ENCODE measurements around the gene SYT9.

The SYT9 gene, protein sequence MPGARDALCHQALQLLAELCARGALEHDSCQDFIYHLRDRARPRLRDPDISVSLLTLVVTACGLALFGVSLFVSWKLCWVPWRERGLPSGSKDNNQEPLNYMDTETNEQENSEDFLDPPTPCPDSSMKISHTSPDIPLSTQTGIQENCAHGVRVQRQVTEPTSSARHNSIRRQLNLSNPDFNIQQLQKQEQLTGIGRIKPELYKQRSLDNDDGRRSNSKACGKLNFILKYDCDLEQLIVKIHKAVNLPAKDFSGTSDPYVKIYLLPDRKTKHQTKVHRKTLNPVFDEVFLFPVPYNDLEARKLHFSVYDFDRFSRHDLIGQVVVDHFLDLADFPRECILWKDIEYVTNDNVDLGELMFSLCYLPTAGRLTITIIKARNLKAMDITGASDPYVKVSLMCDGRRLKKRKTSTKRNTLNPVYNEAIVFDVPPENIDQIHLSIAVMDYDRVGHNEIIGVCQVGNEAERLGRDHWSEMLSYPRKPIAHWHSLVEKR

GRCh38 chr11:7251836-7252682 is at the start of gene SYT9:
Gene SYT9, plus strand, starts transcription at chr11:7251904. Its CDS starts 283 bp downstream, at chr11:7252187.
- H3K4me3 ChIP-seq (ENCODE audit: low read length), result peak within 1 kb of the TSS; percentile 26
- TF ChIP-seq, protein P1, sequence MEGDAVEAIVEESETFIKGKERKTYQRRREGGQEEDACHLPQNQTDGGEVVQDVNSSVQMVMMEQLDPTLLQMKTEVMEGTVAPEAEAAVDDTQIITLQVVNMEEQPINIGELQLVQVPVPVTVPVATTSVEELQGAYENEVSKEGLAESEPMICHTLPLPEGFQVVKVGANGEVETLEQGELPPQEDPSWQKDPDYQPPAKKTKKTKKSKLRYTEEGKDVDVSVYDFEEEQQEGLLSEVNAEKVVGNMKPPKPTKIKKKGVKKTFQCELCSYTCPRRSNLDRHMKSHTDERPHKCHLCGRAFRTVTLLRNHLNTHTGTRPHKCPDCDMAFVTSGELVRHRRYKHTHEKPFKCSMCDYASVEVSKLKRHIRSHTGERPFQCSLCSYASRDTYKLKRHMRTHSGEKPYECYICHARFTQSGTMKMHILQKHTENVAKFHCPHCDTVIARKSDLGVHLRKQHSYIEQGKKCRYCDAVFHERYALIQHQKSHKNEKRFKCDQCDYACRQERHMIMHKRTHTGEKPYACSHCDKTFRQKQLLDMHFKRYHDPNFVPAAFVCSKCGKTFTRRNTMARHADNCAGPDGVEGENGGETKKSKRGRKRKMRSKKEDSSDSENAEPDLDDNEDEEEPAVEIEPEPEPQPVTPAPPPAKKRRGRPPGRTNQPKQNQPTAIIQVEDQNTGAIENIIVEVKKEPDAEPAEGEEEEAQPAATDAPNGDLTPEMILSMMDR (IDR thresholded peaks at IDR 0.05; ENCODE audit: insufficient read depth, low read depth, low read length, missing control alignments), result no peak
- DNase-seq (ENCODE audit: low read depth), result peak; percentile 54

- no peak for DNase-seq (ENCODE audit: low read depth)
- H3K4me3 ChIP-seq (ENCODE audit: low read length), result no peak overlapping the region
- TF ChIP-seq, protein P1 (IDR thresholded peaks at IDR 0.05; ENCODE audit: insufficient read depth, low read depth, low read length, missing control alignments), result no peak
These were observed 49.3 kb upstream of the SYT9 start for GRCh38 chr11:7202412-7202811.

- H3K4me3 ChIP-seq (ENCODE audit: low read length), result no peak overlapping the region
- DNase-seq (ENCODE audit: low read depth), result peak; percentile 76
- TF ChIP-seq, protein P1 (IDR thresholded peaks at IDR 0.05; ENCODE audit: insufficient read depth, low read depth, low read length, missing control alignments), result no peak
These were observed 46.9 kb upstream of the SYT9 start for GRCh38 chr11:7204778-7205177.

DNA sequence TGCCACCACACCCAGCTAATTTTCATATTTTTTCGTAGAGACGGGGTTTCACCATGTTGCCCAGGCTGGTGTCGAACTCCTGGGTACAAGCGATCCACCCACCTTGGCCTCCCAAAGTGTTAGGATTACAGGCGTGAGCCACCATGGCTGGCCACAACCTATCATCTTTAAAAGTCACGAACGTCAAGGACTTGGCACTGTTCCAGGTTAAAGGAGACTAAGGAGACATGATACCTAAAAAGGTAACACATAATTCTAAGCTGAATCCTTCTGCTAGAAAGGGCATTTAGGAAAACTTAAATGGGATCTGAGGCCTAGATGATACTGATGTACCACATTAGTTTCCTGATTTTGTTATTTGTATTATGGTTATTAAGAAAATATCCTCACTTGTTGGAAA is 43.3 kb upstream of the SYT9 start:
- no peak for DNase-seq (ENCODE audit: low read depth)
- H3K4me3 ChIP-seq (ENCODE audit: low read length), result no peak overlapping the region
- TF ChIP-seq, protein P1 (IDR thresholded peaks at IDR 0.05; ENCODE audit: insufficient read depth, low read depth, low read length, missing control alignments), result no peak

GRCh38 chr11:7219491-7219890 is 32.2 kb upstream of the SYT9 start:
- DNase-seq (ENCODE audit: low read depth), result no peak
- TF ChIP-seq, protein P1 (IDR thresholded peaks at IDR 0.05; ENCODE audit: insufficient read depth, low read depth, low read length, missing control alignments), result no peak

DNA sequence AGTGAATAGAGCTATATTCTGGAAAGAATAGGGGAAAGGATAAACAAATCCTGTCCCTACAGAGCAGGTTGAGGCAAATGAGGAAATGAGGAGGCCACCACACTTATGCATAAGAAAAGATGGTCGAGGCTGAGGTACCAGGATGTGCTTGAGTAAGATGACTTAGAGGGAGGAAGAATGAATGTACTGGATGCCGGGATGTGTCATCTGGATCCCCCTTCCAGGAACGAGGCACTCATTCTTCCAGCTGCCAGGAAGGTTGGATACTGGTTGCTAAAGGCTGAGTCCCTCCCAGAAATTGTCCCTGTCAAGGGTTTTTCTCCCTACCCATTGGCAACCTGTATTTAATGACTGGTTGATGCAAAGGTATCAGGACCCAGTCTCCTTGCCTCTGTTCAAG is 31.1 kb upstream of the SYT9 start:
- TF ChIP-seq, protein P1 (IDR thresholded peaks at IDR 0.05; ENCODE audit: insufficient read depth, low read depth, low read length, missing control alignments), result no peak
- DNase-seq (ENCODE audit: low read depth), result no peak
- no peak overlapping the region for H3K4me3 ChIP-seq (ENCODE audit: low read length)

More at GRCh38 chr11:7219491-7219890, 32.2 kb upstream of the SYT9 start:
- no peak overlapping the region for H3K4me3 ChIP-seq (ENCODE audit: low read length)

All from epithelial cell of esophagus (primary cell).